Activated naive CD4-positive, alpha-beta T cell treated with anti-CD3 and anti-CD28 coated beads for 36 hours (primary cell): ENCODE measurements around the gene LBP. TPM values are rescaled to one million over a fixed set of nuclear protein-coding genes. Genes with fewer than 3 reads are reported as not detected.
"Not testable (repeated sequence)": the region's sequence is repeated elsewhere in the genome, so short reads cannot be mapped to it uniquely, and the experiment has no call there.

ENCODE experiments used
- CTCF ChIA-PET: fragments of 350-600 bp; sonication (Branson Sonifier 250); formaldehyde crosslinking; loops from one replicate; lab custom pipeline; 2021; ENCODE audit warnings: antibody characterized with exemption; lab: Charles Lee
- DNase-seq: peaks from one replicate; pipeline ENCODE4 v3.0.0-alpha.2; 2020
- H3K27ac Mint-ChIP-seq: one replicate; pipeline ENCODE4 v1.8.0; 2021; ENCODE audit warnings: mild to moderate bottlenecking, mixed read lengths
- H3K27me3 Mint-ChIP-seq: one replicate; pipeline ENCODE4 v1.8.0; 2021; ENCODE audit warnings: low read depth, mixed read lengths
- H3K36me3 Mint-ChIP-seq: one replicate; pipeline ENCODE4 v1.8.0; 2021; ENCODE audit warnings: low read depth, mixed read lengths
- H3K4me1 Mint-ChIP-seq: one replicate; pipeline ENCODE4 v1.8.0; 2021; ENCODE audit warnings: low read depth, mixed read lengths
- H3K4me3 Mint-ChIP-seq: one replicate; pipeline ENCODE4 v1.8.0; 2021; ENCODE audit warnings: mild to moderate bottlenecking, moderate library complexity, mixed read lengths
- H3K9me3 Mint-ChIP-seq: one replicate; pipeline ENCODE4 v1.8.0; 2021; ENCODE audit warnings: mixed read lengths
- intact Hi-C: fragments of 100-400 bp; cut with micrococcal nuclease; formaldehyde crosslinking; loops from one replicate; pipeline ENCODE4 v1.15.1; 2023
- total RNA-seq, 2 experiments: library from RNA; stranded (reverse); gene quantifications; one replicate each; pipeline ENCODE4 v1.2.3, GENCODE V29; 2021

Gene LBP
- total RNA-seq, 2 experiments from 2014 or later, result not detected

DNA sequence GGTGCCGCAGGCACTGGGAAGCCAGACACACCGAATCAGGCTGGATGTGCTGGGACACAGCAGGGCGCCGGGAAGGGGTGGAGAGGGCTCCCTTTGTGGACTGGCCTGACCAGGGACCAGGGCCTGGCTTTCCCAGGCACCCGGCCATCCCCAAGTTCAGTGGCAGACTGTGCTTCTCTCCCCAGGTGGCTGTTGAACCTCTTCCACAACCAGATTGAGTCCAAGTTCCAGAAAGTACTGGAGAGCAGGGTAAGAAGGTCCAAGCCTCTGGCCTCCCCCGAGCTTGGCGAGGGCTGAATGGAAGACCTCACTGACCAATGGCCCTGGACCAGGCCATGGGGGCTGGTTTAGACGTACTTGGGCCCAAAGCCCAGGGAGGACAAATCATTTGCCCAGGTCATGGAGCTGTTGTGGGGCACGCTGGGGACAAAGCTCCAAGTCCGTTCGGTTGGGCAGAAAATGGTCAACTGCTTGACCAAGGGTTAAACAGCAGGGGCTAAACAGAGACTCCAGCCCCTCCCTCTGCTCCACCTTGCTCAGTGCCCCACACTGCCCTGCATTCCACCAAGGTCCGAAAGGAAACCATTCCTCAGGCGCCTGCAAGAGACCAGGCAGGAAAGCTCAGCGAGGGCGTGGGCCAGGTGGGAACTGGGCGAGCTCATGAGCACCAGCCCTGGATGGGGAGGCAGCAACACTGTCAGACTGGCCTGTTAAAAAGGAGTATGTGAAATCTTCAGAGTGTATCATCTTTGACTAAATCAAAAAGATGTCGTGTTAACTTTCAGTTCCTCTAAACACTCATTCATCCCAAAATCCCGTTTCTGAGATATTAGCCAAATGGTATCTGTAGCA, 9.1 kb downstream of the LBP start:
- DNase-seq, result no peak
- CTCF ChIA-PET, result no interaction called here
- no peak overlapping the region for H3K4me3 Mint-ChIP-seq
- no peaks in the 10 kb centered on the region for H3K4me1 Mint-ChIP-seq
- H3K27ac Mint-ChIP-seq, result no peak overlapping the region
- no peaks in the 10 kb centered on the region for H3K9me3 Mint-ChIP-seq
- H3K27me3 Mint-ChIP-seq, result no peaks in the 10 kb centered on the region
- no peaks in the 10 kb centered on the region for H3K36me3 Mint-ChIP-seq
- intact Hi-C loops, result no loop called here

DNA sequence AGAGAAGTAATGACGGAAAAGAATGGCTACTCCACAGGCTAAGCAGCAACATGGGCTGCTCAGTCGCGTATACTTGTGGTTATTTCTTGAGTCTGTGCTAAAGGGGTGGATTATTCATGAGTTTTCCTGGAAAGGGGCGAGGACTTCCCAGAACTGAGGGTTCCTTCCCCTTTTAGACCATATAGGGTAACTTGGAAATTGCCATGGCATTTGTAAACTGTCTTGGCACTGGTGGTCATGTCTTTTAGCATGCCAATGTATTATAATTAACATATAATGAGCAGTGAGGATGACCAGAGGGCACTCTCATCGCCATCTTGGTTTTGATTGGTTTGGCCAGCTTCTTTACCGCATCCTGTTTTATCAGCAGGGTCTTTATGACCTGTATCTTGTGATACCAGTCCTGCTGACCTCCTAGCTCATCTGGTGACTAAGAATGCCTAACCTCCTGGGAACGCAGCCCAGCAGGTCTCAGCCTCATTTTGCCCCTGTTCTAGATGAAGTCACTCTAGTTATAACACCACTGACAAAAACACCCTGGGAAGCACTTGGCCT, 11.4 kb downstream of the LBP start:
- CTCF ChIA-PET, result interaction anchor here (1.7 kb wide), 1 partner anchor 790 kb away, joined by 4 read pairs; no protein-coding TSS in a partner anchor
- DNase-seq, result no peak
- Mint-ChIP-seq H3K27ac (no peak overlapping the region), H3K4me3 (no peak overlapping the region), H3K9me3 (no peaks in the 10 kb centered on the region), H3K27me3 (no peaks in the 10 kb centered on the region), H3K36me3 (no peaks in the 10 kb centered on the region), H3K4me1 (no peaks in the 10 kb centered on the region)
- intact Hi-C loops, result no loop called here

- Mint-ChIP-seq H3K27ac (no peak overlapping the region), H3K36me3 (no peaks in the 10 kb centered on the region), H3K4me1 (no peaks in the 10 kb centered on the region), H3K9me3 (no peaks in the 10 kb centered on the region), H3K27me3 (no peaks in the 10 kb centered on the region), H3K4me3 (no peak overlapping the region)
- DNase-seq, result no peak
- intact Hi-C loops, result no loop called here
- CTCF ChIA-PET, result interaction anchor here (0.9 kb wide), 1 partner anchor 22 kb away, joined by 3 read pairs; no protein-coding TSS in a partner anchor
Observed at GRCh38 chr20:38358556-38358955, 12.3 kb downstream of the LBP start.

GRCh38 chr20:38363004-38363747, 16.9 kb downstream of the LBP start:
- Mint-ChIP-seq H3K9me3 (no peaks in the 10 kb centered on the region), H3K36me3 (no peaks in the 10 kb centered on the region), H3K4me1 (no peaks in the 10 kb centered on the region), H3K4me3 (no peak overlapping the region), H3K27me3 (no peaks in the 10 kb centered on the region), H3K27ac (no peak overlapping the region)
- intact Hi-C loops, result no loop called here
- DNase-seq, result no peak
- CTCF ChIA-PET, result interaction anchor here (0.6 to 1.2 kb wide), 4 partner anchors 11 to 142 kb away, joined by 3 to 4 read pairs (median 3); no protein-coding TSS in a partner anchor

- DNase-seq, result no peak
- Mint-ChIP-seq H3K36me3 (no peaks in the 10 kb centered on the region), H3K4me1 (no peaks in the 10 kb centered on the region), H3K9me3 (no peaks in the 10 kb centered on the region), H3K27me3 (no peaks in the 10 kb centered on the region), H3K4me3 (no peak overlapping the region), H3K27ac (no peak overlapping the region)
- intact Hi-C loops, result no loop called here
- CTCF ChIA-PET, result interaction anchor here (0.8 kb wide), 1 partner anchor 13 kb away, joined by 4 read pairs; no protein-coding TSS in a partner anchor
Observed at GRCh38 chr20:38369389-38369788, 23.1 kb downstream of the LBP start.

DNA sequence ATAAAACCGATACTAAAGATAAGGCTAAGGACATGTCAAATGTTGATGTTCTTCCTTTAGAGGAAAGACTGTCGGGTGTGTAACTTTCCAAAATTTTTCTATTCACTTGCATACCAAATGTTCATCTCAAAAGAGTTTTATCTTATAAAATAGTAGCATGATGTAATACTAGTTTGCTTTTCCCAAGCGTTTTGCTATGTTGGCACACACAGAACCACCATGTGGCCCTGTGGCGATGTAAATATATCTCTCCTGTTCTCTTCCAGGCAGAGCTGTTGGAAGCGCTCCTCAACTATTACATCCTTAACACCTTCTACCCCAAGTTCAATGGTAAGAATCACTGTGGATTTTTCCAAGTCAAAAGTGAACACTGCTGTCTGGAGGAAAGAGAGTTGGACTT, 26.5 kb downstream of the LBP start:
- CTCF ChIA-PET, result no interaction called here
- Mint-ChIP-seq H3K9me3 (no peaks in the 10 kb centered on the region), H3K36me3 (no peaks in the 10 kb centered on the region), H3K27ac (no peak overlapping the region), H3K27me3 (no peaks in the 10 kb centered on the region), H3K4me1 (no peaks in the 10 kb centered on the region), H3K4me3 (no peak overlapping the region)
- DNase-seq, result no peak
- intact Hi-C loops, result no loop called here

- Mint-ChIP-seq H3K4me3 (no peak overlapping the region), H3K36me3 (no peaks in the 10 kb centered on the region), H3K27me3 (no peaks in the 10 kb centered on the region), H3K4me1 (no peaks in the 10 kb centered on the region), H3K9me3 (no peaks in the 10 kb centered on the region), H3K27ac (no peak overlapping the region)
- intact Hi-C loops, result no loop called here
- CTCF ChIA-PET, result no interaction called here
- DNase-seq, result no peak
Observed at GRCh38 chr20:38373231-38373867, 27.1 kb downstream of the LBP start.

GRCh38 chr20:38373898-38374297, 27.6 kb downstream of the LBP start:
- Mint-ChIP-seq H3K9me3 (no peaks in the 10 kb centered on the region), H3K4me1 (no peaks in the 10 kb centered on the region), H3K36me3 (no peaks in the 10 kb centered on the region), H3K27ac (no peak overlapping the region), H3K4me3 (no peak overlapping the region), H3K27me3 (no peaks in the 10 kb centered on the region)
- intact Hi-C loops, result no loop called here
- CTCF ChIA-PET, result interaction anchor here (0.6 to 0.7 kb wide), 2 partner anchors 17 to 54 kb away, joined by 3 read pairs; no protein-coding TSS in a partner anchor
- DNase-seq, result no peak

DNA sequence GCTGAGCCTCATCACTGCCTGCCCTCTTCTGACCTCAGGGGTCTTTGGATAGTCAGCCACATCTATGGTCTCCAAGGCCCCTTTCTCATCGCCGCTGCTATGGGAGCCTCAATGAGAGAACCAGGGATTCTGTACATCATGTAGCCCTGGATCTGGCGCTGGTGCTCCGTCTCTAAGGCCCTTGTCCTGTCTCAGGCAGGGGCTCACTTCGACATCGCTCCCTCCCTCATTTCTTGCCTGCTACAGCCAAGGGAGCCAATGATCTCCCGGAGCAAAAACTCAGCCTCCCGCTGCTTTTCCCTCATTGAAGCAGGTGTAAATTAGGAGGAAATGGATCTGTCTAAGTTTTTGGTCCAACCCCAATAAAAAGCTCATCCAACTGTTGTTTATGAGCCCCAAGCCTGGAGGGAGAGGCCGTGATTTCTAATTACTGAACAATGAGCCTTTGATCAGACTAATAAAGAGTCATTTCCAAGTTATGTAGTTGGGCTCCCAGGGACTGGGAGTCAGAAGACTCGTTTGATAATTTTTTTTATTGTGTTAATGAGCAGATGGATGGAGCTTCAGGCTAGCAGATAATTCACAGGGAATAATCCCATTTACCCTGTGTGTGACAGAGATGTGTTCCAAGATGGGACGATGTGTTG, 30.9 kb downstream of the LBP start:
- intact Hi-C loops, result no loop called here
- Mint-ChIP-seq H3K27ac (no peak overlapping the region), H3K36me3 (no peaks in the 10 kb centered on the region), H3K4me1 (no peaks in the 10 kb centered on the region), H3K27me3 (no peaks in the 10 kb centered on the region), H3K9me3 (no peaks in the 10 kb centered on the region), H3K4me3 (no peak overlapping the region)
- CTCF ChIA-PET, result no interaction called here
- DNase-seq, result no peak

GRCh38 chr20:38377838-38378237, 31.6 kb downstream of the LBP start:
- H3K4me1 Mint-ChIP-seq, H3K27me3 Mint-ChIP-seq, DNase-seq, intact Hi-C loops, H3K4me3 Mint-ChIP-seq, CTCF ChIA-PET, H3K27ac Mint-ChIP-seq, H3K9me3 Mint-ChIP-seq, H3K36me3 Mint-ChIP-seq: not testable (repeated sequence)

- Mint-ChIP-seq H3K9me3 (no peaks in the 10 kb centered on the region), H3K4me3 (no peak overlapping the region), H3K36me3 (no peaks in the 10 kb centered on the region), H3K27ac (no peak overlapping the region), H3K27me3 (peaks cover 12% of the 10 kb centered on the region), H3K4me1 (no peaks in the 10 kb centered on the region)
- no peak for DNase-seq
- CTCF ChIA-PET, result no interaction called here
- intact Hi-C loops, result loop anchor here (10.0 kb wide), 1 partner anchor 62 kb away; no protein-coding TSS in a partner anchor
Observed at GRCh38 chr20:38383147-38383546, 36.9 kb downstream of the LBP start.
